ENCODE measurements around the gene SLC6A8.
A peak's percentile ranks its signal among the peaks of the same experiment; 100 is the strongest.

Gene SLC6A8

DNA sequence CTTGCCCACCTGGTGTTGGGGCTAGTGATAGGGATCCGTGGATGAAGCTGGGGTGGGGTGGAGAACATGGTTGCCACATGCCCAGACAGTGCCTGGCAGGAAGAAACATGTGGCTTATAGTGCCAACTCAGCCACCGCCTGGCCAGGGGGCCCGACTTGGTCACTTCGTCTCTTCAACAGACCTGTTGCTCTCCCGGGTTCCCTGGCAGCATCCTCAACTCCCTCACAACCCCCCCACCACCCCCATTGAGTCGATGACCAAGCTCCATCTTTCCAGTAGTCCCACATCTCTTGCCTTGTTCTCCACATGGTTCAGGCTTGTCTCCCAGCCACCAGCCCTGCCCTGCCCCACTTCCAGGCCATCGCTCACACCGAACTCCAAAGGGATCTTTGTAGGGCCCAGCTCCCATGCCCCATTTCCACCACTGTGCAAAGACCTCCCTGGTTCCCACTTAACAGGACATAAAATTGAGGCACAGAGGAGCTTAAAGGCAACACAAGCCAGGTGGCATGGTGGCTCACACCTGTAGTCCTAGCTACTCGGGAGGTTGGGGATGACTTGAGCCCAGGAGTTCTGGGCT lies 21.9 kb upstream of the SLC6A8 start:
- Mint-ChIP-seq H3K9me3 (ENCODE audit: low read depth) (no peaks in the 10 kb centered on the region), H3K27ac (no peak overlapping the region), H3K4me1 (ENCODE audit: low read depth) (peaks cover 7% of the 10 kb centered on the region), H3K4me3 (no peak overlapping the region), H3K27me3 (peaks cover 5% of the 10 kb centered on the region), H3K36me3 (no peaks in the 10 kb centered on the region)

DNA sequence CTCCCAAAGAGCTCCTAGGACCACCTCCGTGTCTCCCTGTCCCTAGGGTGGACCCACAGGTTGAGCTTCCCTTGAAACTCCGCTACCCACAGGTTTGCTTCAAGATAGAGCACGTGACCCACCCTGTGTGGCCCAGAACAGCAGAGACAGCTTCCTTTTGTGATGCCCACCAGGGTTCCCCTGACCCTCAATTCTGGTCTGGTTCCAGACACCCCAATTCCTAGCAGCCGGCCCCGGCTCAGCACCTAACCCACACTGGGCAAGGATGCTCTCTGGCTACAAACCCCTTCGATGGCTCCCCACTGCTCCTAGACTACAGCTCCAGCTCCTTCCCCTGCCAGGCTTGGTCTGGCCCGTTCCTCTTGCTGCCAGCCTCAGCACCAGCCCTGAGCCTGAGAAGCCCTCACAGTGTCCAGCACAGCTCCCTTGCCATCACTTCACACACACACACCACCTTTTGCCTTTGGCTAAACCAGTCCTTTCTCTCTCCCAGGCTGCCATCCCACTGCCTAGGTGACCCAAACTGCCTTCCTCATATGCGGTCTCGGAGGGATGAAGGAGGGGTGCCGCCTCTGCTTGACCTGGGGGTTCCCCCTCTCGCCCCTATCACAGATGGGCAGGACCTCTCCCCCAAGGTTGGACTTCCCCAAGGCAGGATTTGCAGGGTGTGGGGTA lies 20.3 kb upstream of the SLC6A8 start:
- H3K4me1 Mint-ChIP-seq (ENCODE audit: low read depth), result peaks cover 7% of the 10 kb centered on the region
- peak overlapping the region; percentile 78 for H3K4me3 Mint-ChIP-seq

DNA sequence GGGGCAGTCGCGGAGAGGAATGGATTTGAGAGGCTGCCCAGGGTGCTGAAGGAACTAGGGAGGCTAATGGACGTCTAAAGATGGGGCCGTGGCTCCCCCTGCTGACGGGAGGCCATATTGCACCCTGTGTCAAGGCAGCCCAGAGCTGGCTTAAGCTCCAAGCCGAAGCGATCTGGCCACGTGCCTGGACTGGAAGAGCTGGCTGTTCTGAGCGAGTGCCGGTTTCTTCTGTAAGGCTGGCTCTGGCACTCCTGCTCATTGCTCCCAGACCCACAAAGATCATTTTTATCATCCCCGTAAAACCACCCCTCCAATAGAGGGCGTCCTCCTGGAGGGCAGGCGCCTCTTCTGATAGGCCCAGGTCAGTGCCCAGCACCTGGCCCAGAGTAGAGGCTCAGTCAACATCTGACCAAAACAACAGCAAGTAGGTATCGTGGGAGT lies 19.8 kb upstream of the SLC6A8 start:
- Mint-ChIP-seq H3K27ac (no peak overlapping the region), H3K36me3 (no peaks in the 10 kb centered on the region), H3K4me3 (peak overlapping the region; percentile 78), H3K4me1 (ENCODE audit: low read depth) (peaks cover 8% of the 10 kb centered on the region), H3K9me3 (ENCODE audit: low read depth) (no peaks in the 10 kb centered on the region), H3K27me3 (peaks cover 2% of the 10 kb centered on the region)

More for the DNA sequence above, 20.3 kb upstream of the SLC6A8 start:
- no peak overlapping the region for H3K27ac Mint-ChIP-seq
- no peaks in the 10 kb centered on the region for H3K36me3 Mint-ChIP-seq
- no peaks in the 10 kb centered on the region for H3K9me3 Mint-ChIP-seq (ENCODE audit: low read depth)
- H3K27me3 Mint-ChIP-seq, result peaks cover 2% of the 10 kb centered on the region

DNA sequence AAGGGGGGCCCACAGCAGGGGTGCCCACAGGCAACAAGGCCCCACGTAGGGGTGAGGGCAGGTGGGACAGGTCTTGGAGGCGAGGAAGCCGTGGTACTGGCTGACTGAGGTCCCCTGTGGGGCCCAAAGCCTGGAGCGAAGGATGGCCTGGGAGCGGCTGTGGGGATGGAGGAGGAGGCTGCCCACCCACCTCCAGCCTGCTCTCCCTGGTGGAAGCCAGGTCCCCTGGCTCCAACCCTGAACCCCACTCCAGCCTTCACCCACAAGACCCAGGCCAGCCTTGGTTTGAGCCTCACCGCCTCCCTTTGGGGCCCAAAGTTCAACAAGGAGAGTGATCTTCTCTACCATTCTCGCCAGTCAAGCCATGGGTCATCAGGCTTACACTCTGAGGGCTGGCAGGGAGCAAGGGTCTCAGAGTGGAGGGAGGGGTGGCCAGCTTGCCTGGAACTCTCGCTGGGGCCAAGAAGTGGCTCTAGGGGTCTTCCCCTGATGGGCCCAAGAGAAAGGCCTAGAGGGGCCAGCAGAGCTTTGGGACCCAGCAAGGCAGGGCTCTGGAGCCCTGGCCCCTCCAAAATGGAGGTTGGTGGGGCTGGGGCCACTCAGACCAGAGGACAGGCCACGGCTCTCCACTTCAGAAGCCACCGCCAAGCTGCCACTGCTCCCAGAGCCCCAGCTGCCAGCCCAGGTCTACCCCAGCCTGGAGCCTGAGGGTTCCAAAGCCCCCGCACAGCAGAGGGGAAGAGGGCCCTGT lies 19.1 kb upstream of the SLC6A8 start:
- H3K4me1 Mint-ChIP-seq (ENCODE audit: low read depth), result peaks cover 8% of the 10 kb centered on the region
- H3K9me3 Mint-ChIP-seq (ENCODE audit: low read depth), result no peaks in the 10 kb centered on the region
- no peak overlapping the region for H3K4me3 Mint-ChIP-seq
- H3K36me3 Mint-ChIP-seq, result no peaks in the 10 kb centered on the region
- no peak overlapping the region for H3K27ac Mint-ChIP-seq
- H3K27me3 Mint-ChIP-seq, result peaks cover 2% of the 10 kb centered on the region

DNA sequence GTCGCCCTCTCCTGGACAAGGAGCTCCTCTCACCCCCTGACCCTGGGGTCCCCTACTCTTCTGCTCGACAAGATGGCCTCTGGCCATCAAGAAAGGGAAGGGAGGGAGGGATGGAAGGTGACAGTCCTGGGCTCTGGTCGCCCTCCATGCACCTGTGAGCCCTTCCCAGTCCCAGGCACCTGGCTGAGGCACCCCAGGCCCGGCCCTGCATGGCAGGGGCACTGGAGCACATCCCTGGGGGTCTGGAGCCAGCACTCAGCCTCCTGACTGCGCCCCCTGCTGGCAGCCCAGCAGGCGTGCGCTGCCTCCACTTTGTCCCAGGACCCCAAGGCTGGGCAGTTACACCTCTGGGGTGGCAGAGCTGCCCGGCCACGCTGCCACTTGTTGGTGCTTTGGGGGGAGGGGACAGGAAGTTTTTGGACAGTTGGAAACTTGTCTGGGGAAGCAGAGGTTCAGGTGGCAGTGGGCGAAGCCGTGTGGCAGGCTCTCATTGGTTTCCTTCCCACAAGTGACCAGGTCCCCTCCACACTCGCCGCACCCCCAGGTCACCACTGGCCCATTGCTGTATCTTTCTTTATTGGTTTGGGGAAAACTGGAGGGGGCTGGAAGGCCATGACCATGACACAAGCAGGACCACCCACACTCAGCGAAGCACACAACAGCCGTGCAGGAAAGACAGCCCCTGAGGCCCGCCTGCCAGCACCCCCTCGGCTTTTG lies 18.4 kb upstream of the SLC6A8 start:
- Mint-ChIP-seq H3K36me3 (no peaks in the 10 kb centered on the region), H3K9me3 (ENCODE audit: low read depth) (no peaks in the 10 kb centered on the region), H3K27ac (no peak overlapping the region), H3K27me3 (peaks cover 5% of the 10 kb centered on the region), H3K4me1 (ENCODE audit: low read depth) (peaks cover 10% of the 10 kb centered on the region), H3K4me3 (no peak overlapping the region)

DNA sequence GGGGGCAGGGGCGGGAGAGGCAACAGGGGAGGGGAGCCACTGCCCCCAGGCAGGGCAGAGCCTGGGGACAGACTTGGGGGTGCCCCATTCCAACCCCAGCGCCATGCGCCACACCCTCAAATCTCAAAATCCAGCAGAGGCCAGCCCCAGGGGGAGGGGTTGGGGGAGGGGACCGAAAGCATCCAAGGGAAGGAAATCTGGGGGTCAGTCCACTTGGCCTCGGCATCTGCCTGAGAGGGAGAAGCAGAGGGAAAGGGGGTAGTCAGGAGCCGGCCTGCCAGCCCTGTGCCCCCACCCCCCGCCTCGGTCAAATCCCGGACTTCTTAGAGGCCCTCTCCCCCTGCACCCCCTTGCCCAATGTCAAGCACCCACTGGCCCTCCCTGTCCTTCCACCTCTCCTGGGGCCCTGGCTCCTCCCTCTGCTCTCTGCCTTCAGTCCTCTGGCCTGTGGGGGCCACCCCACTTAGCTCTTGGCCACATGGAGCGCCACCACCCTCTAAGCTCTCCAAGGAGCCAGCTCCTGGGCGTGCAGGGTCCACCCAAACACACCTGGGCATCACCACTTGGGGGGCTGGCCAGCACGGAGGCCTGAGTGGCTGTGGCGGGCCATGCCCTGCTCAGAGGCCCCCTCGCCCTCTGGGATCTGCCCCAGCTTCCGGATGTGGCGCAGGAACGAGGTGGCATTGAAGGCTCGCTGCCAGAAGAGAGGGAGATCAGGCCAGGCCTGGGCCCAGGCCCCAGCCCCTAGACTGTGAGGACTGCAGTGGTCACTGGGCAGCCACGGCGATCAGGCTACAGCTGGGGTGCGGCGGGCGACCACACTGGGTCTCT lies 17.6 kb upstream of the SLC6A8 start:
- Mint-ChIP-seq H3K4me3 (no peak overlapping the region), H3K9me3 (ENCODE audit: low read depth) (no peaks in the 10 kb centered on the region), H3K36me3 (no peaks in the 10 kb centered on the region), H3K27me3 (peaks cover 8% of the 10 kb centered on the region), H3K27ac (no peak overlapping the region), H3K4me1 (ENCODE audit: low read depth) (peaks cover 10% of the 10 kb centered on the region)

DNA sequence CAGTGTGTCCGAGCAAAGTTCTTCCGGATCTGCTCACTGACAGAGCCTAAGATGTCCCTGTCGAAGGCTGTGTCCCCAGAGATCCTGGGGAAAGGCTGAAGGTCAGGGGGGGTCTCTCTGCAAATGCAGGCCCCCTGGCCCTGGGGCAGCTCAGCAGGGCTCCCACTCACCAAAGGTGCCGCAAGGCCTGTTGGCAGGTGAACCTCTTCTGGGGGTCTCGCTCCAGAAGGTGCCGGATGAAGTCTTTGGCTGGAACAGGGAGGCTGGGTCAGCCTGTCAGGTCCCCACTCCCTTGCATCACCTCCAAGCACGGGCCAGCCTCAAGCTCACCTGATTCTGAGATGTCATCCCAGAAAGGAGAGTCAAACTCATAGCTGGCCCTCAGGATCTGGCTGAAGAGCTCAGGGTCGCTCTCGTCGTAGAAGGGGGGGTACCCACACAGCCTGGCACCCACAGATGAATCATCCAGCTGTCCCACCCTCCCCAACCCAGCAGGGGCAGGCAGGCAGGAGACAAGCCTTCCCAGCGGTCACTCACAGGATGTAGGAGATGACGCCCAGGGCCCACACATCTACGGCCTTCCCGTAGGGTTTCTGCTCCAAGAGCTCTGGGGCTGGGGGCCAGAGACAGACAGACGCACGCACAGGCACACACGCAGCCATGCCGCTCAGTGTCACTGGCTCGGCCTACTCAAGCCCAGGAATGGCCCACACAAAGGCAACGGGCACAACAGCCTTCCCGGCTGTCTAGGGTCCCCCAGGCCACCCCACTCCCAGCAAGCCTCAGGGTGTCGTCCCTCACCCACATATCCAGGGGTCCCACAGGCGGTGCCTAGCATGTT lies 16.8 kb upstream of the SLC6A8 start:
- Mint-ChIP-seq H3K9me3 (ENCODE audit: low read depth) (no peaks in the 10 kb centered on the region), H3K4me3 (no peak overlapping the region), H3K4me1 (ENCODE audit: low read depth) (peaks cover 10% of the 10 kb centered on the region), H3K36me3 (no peaks in the 10 kb centered on the region), H3K27me3 (peaks cover 8% of the 10 kb centered on the region), H3K27ac (no peak overlapping the region)

DNA sequence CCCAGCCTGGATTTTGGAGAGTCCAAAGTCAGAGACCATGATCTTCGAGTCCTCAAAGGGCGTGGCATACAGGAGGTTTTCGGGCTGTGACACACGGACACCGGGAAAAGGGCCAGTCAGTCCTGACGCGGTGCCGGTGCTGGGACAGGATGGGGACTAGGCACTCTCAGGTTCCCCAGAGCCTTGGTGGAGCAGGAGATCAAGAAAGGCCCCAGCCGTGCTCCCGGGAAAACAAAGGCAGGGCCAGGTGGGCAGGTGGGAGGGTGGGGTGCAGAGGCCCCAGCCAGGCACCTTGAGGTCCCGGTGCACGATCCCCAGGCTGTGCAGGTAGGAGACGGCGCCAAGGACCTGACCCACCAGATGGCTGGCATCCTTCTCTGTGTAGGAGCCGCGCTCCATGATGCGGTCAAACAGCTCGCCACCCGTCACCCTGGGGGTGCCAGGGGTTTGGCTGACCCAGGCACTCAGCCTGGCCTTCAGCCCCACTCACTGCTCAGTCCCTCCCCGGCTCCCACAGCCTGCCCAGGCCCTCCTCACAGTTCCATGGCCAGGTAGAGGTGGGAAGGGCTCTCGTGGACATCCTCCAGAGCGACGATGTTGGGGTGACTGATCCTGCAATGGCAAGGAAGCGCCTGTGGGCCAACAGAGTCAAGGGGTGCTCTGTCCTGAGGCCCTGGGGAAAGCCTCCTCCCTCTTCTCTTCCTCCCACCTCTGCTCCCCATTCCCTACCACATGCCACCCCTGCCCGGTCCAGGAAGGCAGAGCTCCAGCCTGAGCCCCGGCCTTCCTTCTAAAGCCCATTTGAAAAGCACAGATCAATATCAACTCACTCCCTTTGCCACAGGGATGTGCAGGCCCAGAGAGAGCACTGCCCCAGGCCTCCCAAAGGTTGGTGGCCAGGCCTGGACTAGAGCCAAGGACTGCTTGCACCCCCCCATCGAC lies 15.9 kb upstream of the SLC6A8 start:
- Mint-ChIP-seq H3K4me3 (no peak overlapping the region), H3K27ac (no peak overlapping the region), H3K4me1 (ENCODE audit: low read depth) (peaks cover 10% of the 10 kb centered on the region), H3K27me3 (peaks cover 10% of the 10 kb centered on the region), H3K36me3 (no peaks in the 10 kb centered on the region), H3K9me3 (ENCODE audit: low read depth) (no peaks in the 10 kb centered on the region)

DNA sequence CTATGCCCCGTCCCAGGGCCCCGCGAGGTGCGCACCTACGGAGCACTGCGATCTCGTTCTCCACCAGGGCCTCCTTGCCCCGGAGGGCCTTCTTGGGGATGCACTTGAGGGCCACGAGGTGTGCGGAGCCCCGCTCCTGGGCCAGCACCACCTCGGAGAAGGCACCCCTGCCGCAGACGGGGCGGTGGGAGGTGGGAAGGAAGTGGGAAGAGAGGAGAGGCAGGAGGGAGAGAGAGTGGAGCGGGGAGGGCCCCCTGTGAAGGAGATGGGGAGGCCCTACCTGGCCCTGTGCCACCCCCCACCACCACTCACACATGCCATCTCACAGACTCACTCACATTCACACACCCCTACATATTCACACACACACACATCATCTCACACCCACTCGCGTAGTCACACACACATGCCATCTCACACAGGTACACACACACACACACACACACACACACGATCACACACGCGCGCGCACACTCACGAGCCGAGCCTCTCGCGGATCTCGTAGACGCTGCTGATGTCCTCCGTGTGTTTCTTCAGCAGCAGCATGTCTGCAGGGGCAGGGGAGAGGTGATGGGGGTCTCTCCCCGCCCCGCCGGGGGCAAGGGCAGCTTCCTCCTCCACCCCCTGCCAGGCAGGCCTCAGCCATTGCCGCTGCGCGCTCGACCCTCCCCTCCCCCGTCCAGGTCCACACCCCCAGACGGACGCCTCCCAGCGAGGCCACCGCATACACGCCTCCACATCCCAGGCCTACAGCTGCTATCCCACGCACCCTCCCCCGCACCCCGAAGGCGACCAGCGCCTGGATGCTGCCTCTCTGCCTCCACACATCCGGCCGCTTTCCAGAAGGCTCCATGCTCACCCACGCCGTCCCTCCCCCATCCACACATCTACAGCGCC lies 14.9 kb upstream of the SLC6A8 start:
- Mint-ChIP-seq H3K27ac (no peak overlapping the region), H3K4me3 (peak overlapping the region; percentile 60), H3K36me3 (no peaks in the 10 kb centered on the region), H3K4me1 (ENCODE audit: low read depth) (peaks cover 7% of the 10 kb centered on the region), H3K9me3 (ENCODE audit: low read depth) (no peaks in the 10 kb centered on the region), H3K27me3 (peaks cover 10% of the 10 kb centered on the region)

DNA sequence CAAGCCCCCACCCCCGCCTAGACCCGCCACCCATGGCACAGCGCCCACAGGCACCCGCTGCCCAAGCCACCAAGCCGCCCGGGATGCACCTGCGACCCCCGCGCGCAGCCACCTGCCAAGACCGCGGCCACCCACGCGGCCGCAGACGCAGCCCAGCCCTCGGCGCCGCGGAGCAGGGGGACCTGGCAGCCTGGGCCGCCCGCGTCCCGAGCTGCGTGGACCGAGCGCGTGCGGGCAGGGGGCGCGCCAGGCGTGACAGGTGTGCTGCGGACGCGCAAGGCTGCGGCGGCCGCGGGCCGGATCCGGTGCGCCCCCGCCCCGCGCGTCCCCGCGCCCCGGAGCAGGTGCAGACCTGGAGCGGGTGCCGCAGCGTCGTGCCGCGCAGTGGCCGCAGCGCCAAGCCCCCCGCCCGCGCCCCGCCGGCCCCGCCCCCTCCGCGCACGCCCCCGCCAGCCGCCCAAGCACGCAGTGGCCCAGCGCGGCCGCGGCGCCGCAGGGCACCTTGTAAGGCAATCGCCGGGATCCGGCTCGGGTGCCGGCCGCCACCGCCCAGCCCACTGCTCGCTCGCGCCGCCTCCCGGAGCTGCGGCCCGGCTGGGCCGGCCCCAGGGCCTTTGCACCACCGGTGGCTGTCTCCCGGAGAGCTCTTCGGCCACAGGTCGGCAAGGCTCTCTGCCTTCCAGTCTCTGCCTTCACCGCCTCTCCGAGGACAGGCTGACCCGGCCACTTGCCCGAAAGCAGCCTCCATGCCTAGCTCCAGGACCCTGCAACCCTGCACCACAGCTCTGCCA lies 14.1 kb upstream of the SLC6A8 start, which contains the start of gene PNCK:
PNCK (minus strand) TSS at position 386 of the 791 bp plus-strand sequence. CDS start 737 bp downstream, outside the sequence.
- Mint-ChIP-seq H3K9me3 (ENCODE audit: low read depth) (no peaks in the 10 kb centered on the region), H3K27me3 (peaks cover 10% of the 10 kb centered on the region), H3K4me1 (ENCODE audit: low read depth) (peaks cover 3% of the 10 kb centered on the region), H3K36me3 (no peaks in the 10 kb centered on the region), H3K27ac (no peak within 1 kb of the TSS), H3K4me3 (peak within 1 kb of the TSS; percentile 60)

DNA sequence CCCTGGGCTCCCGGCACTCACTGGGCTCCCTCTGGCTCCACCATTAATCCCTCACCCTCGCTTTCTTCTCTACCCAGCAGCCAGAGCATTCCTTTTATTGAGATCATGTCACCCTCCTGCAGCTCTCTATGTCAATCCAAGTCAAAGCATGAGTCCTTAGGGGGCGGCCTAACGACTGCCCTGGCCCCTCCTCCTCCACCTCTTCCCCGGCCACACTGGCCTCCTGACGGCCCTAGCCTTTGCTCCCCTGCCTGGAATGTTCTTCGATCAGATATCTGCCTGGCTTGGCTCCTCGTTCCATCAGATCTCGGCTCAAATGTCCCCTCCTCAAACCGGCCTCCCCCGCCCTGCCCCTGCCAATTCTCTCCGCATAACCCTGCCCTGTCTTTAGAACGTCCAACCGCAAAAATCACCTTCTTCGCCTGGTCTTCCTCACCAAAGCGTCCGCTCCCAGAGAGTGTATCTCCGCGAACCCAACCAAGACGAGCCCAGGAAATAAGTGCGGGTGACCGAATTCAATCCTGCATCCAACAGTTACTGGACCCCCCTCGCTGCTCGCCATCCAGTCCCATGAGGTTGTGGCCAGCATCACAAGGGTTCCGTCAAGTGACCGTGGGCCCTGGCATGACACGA lies 13.4 kb upstream of the SLC6A8 start:
- peaks cover 3% of the 10 kb centered on the region for H3K4me1 Mint-ChIP-seq (ENCODE audit: low read depth)
- no peak overlapping the region for H3K27ac Mint-ChIP-seq
- no peaks in the 10 kb centered on the region for H3K36me3 Mint-ChIP-seq
- peaks cover 10% of the 10 kb centered on the region for H3K27me3 Mint-ChIP-seq
- no peaks in the 10 kb centered on the region for H3K9me3 Mint-ChIP-seq (ENCODE audit: low read depth)
- H3K4me3 Mint-ChIP-seq, result peak overlapping the region; percentile 54

Data from activated naive CD8-positive, alpha-beta T cell (primary cell).